ENCODE data around the gene RIMS4. TPM values are rescaled to one million over a fixed set of nuclear protein-coding genes. Genes with fewer than 3 reads are reported as not detected.

The RIMS4 gene
- polyA plus RNA-seq, 3 donors, result not detected

- Histone ChIP-seq H3K27me3 (ENCODE audit: control insufficient read depth in 2 of 2, insufficient read depth in 2 of 2, low read length in 2 of 2) (peaks cover 47 to 74% of the 10 kb centered on the region in 2 donors), H3K9me3 (replicated peaks in 1 of 2; ENCODE audit: control insufficient read depth in 1 of 2, insufficient read depth in 1 of 2, low read length in 2 of 2) (peaks cover 11 to 23% of the 10 kb centered on the region in 2 donors), H2AFZ (ENCODE audit: insufficient read depth, low read depth, low read length, poor library complexity, severe bottlenecking) (no peak overlapping the region), H3K4me2 (replicated peaks; ENCODE audit: extremely low read depth, low read length, poor library complexity, severe bottlenecking) (no peak overlapping the region), H3K36me3 (replicated peaks in 1 of 2; ENCODE audit: control insufficient read depth in 1 of 2, insufficient read depth in 2 of 2, low read length in 2 of 2) (no peaks in the 10 kb centered on the region), H3K4me3 (replicated peaks in 1 of 3; ENCODE audit: low read depth in 2 of 3, low read length in 3 of 3) (no peak overlapping the region), H3K79me2 (ENCODE audit: insufficient read depth, low read length) (no peaks in the 10 kb centered on the region), H3K4me1 (ENCODE audit: control insufficient read depth in 1 of 2, insufficient read depth in 2 of 2, low read length in 2 of 2) (no peaks in the 10 kb centered on the region), H3K27ac (ENCODE audit: low read depth in 1 of 2, low read length in 2 of 2) (no peak overlapping the region), H3K9ac (ENCODE audit: insufficient read depth, low read length, poor library complexity, severe bottlenecking) (no peak overlapping the region), H4K20me1 (ENCODE audit: insufficient read depth, low read length) (no peaks in the 10 kb centered on the region)
- Mint-ChIP-seq H3K36me3 (peaks cover 0 to 8% of the 10 kb centered on the region in 2 donors), H3K27ac (no peak overlapping the region), H3K27me3 (ENCODE audit: low read depth in 3 of 3) (peaks cover 59 to 77% (median 66%) of the 10 kb centered on the region in 3 donors), H3K9me3 (peaks cover 2 to 21% (median 9%) of the 10 kb centered on the region in 7 donors), H3K4me3 (peak overlapping the region in 1 of 2 donors; percentile 79), H3K4me1 (peaks cover 4% of the 10 kb centered on the region)
- intact Hi-C loops (cut with micrococcal nuclease), result no loop called here
- no peak for TF ChIP-seq CTCF (IDR thresholded peaks at IDR 0.05)
- under 1% methylated on average over 49 of the region's 49 CpGs for WGBS (ENCODE audit: insufficient coverage)
- DNase-seq, result no peak
Observed at GRCh38 chr20:44810061-44810390, 320 bp downstream of the RIMS4 start.

- TF ChIP-seq CTCF (IDR thresholded peaks at IDR 0.05), result no peak
- no peak overlapping the region for H2AFZ ChIP-seq (ENCODE audit: insufficient read depth, low read depth, low read length, poor library complexity, severe bottlenecking)
- no peaks in the 10 kb centered on the region for H3K79me2 ChIP-seq (ENCODE audit: insufficient read depth, low read length)
- no peak overlapping the region for H3K9ac ChIP-seq (ENCODE audit: insufficient read depth, low read length, poor library complexity, severe bottlenecking)
- Mint-ChIP-seq H3K4me1 (peaks cover 4% of the 10 kb centered on the region), H3K36me3 (peaks cover 0 to 8% of the 10 kb centered on the region in 2 donors), H3K9me3 (peaks cover 2 to 21% (median 9%) of the 10 kb centered on the region in 7 donors), H3K4me3 (peak overlapping the region in 1 of 2 donors; percentile 79), H3K27ac (no peak overlapping the region), H3K27me3 (ENCODE audit: low read depth in 3 of 3) (peaks cover 59 to 82% (median 70%) of the 10 kb centered on the region in 3 donors)
- peaks cover 47 to 74% of the 10 kb centered on the region in 2 donors for H3K27me3 ChIP-seq (ENCODE audit: control insufficient read depth in 2 of 2, insufficient read depth in 2 of 2, low read length in 2 of 2)
- H3K4me2 ChIP-seq (replicated peaks; ENCODE audit: extremely low read depth, low read length, poor library complexity, severe bottlenecking), result no peak overlapping the region
- H3K4me3 ChIP-seq (replicated peaks in 1 of 3; ENCODE audit: low read depth in 2 of 3, low read length in 3 of 3), result no peak overlapping the region
- no peaks in the 10 kb centered on the region for H3K36me3 ChIP-seq (replicated peaks in 1 of 2; ENCODE audit: control insufficient read depth in 1 of 2, insufficient read depth in 2 of 2, low read length in 2 of 2)
- no peak overlapping the region for H3K27ac ChIP-seq (ENCODE audit: low read depth in 1 of 2, low read length in 2 of 2)
- WGBS (ENCODE audit: insufficient coverage), result 10% methylated on average over 32 of the region's 34 CpGs
- no peaks in the 10 kb centered on the region for H3K4me1 ChIP-seq (ENCODE audit: control insufficient read depth in 1 of 2, insufficient read depth in 2 of 2, low read length in 2 of 2)
- DNase-seq, result no peak
- H4K20me1 ChIP-seq (ENCODE audit: insufficient read depth, low read length), result no peaks in the 10 kb centered on the region
- H3K9me3 ChIP-seq (replicated peaks in 1 of 2; ENCODE audit: control insufficient read depth in 1 of 2, insufficient read depth in 1 of 2, low read length in 2 of 2), result peaks cover 11 to 23% of the 10 kb centered on the region in 2 donors
- intact Hi-C loops (cut with micrococcal nuclease), result no loop called here
Observed at GRCh38 chr20:44809380-44810060, 826 bp downstream of the RIMS4 start.

All from CD14-positive monocyte (primary cell).